COR-L47 (cell line): ENCODE measurements around the gene SCFD2.
"Not testable (repeated sequence)": the region's sequence is repeated elsewhere in the genome, so short reads cannot be mapped to it uniquely, and the experiment has no call there.

Experiments
- DNase-seq: peaks from one replicate; lab custom pipeline; 2025; lab: John Stamatoyannopoulos, UW

Gene SCFD2

DNA sequence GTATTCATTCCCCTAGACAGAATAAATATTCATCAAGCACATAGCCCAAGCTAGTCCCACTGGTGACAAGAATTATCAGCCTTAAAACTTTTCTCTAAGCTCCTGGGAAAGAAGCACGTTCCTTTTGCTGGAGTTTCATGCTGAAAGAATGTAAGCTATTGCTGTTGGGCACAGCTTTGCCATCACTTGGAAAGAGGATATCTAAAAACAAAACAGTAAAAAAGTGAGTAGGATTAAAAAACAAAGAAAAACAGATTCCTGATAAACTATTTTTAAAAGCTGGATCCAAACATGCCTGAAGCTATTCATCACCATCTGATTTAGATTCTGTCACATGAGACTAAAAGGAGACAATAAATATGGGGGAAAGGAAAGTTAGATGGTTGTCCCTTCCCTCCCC, 176.8 kb downstream of the SCFD2 start:
- DNase-seq: no peak

DNA sequence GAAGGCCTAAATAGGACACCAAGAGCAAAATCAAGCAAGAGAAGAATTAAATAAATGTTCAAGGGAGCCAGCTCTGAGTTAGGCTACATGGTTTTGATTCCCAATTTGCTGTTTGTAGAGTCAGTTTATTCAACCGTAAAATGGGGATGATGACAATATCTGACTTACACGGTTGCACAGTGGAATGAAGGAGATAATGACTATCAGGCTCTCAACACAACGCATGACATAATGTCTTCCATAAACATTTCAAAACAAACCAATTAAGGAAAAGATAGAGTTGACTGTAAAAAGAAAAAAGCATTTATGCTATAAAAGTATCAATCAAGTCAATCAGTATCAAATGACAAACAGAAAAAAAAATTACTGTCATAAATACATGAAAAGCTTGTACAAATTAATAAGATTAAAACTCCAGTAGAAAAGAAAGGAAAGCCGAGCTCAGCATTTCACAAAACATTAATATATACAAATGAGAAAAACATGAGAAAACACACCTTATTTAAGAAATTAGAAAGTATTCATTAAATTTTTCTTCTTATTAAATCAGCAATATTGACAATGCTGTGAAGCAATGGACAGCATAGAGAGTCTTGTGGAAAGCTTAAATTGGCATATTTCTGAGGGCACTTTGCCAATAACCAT, 179.0 kb downstream of the SCFD2 start:
- DNase-seq: no peak

DNA sequence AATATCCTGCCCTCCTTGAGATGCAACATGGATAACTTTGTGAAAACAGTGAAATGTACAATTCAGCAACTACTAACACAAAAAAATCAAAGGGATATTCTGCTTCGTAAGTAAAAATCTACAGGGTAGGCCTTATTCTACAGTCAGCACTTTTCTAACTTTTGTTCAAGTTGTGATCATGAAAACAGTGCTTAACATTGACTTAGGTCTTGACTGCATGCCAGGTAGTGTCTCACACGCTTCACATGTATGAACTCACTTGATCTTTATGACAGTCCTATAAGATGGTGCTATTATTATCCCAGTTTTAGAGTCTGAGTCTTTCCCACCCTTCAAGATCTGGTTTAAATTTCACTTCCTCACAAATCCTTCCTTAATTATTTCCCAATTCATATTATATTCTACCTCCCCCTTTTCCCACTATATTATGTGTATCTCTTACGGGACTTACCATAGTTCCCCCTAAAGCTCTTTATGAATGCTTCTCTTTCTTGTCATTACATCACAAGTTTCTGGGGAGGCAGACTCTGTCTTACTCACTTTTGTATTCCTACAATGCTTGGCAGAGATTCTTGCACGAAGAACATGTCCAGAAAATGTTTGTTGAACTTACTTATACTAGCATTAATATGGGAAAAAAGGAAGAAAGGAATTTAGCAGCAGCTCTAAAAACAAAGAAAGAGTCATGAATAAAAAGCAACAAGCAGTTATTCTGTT, 179.8 kb downstream of the SCFD2 start:
- no peak for DNase-seq

DNA sequence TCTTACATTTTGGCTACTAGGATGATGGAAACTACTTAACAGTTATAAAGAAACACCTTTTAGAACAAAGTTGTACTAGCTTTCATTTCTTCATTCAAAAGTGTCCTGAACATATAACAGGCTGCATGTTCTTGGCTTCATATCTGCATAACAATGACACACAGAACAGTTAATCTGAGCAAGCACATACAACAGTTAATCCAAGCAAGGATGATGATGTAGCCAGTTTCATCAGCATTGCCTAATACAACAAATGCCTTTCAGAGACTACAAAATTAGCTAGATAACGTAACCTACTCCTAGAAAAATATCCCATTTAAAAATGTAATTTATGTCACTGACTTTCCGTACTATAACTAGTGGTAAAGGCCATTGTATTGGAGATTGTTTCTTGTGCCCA, 182.1 kb downstream of the SCFD2 start:
- DNase-seq: no peak

DNA sequence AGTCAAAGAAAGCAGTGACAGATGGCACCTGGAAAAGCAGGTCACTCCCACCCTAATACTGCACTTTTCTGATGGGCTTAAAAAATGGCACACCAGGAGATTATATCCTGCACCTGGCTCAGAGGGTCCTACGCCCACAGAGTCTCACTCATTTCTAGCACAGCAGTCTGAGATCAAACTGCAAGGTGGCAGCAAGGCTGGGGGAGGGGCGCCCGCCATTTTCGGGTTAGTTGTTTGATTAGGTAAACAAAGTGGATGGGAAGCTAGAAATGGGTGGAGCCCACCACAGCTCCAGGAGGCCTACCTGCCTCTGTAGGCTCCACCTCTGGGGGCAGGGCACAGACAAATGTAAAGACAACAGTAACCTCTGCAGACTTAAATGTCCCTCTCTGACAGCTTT, 188.1 kb downstream of the SCFD2 start:
- DNase-seq: not testable (repeated sequence)

DNA sequence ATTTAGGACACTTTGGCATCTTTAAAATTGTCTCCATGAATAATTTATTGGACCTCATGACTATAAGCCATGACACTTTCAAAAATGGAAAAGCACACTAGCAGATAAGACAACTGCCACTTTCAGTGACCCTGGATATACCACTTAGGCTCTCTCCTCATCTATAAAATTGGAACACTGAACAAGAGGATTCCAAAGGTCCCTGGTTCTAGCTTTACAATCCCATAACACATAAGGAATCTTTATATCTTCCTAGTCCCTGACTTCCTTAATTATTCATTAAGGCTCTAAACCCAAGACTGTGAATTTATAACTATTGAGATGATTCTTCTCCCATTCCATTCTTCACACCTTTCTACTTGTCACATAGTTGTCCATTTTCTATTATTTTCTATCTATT, 190.2 kb downstream of the SCFD2 start:
- no peak for DNase-seq

DNA sequence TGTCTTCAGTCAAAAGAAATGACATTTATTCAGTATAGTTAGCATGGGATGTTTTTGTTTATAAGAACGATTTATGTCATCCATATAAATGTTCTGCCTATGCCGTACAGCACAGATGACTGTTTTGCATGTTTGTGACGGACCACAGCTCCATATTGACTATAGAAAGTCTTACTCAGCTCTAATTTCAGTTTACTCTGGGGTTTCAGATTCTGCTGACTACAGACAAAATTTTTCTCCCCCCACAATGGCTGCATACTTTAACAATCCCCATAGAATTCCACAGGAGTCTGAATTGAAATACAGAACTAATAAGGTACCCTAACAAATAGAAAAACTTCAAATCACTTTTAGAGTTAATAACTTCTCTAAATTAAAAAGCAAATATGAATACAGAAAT, 191.0 kb downstream of the SCFD2 start:
- DNase-seq: no peak

DNA sequence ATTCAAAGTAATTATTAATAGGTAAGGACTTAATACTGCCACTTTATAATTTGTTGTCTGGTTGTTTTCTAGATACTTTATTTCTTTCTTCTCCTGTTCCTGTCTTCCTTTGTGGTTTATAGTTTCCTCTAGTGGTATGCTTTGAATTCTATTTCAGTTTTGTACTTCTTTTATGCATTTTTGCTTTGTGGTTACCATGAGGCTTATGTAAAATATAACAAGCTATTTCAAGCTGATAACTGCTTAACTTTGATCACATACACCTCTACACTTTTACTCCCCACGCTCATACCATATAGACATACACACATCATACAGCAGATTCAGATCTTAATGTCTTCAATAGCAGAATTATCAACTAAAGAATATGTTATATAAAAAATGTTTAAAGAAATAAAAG, 192.3 kb downstream of the SCFD2 start:
- no peak for DNase-seq

DNA sequence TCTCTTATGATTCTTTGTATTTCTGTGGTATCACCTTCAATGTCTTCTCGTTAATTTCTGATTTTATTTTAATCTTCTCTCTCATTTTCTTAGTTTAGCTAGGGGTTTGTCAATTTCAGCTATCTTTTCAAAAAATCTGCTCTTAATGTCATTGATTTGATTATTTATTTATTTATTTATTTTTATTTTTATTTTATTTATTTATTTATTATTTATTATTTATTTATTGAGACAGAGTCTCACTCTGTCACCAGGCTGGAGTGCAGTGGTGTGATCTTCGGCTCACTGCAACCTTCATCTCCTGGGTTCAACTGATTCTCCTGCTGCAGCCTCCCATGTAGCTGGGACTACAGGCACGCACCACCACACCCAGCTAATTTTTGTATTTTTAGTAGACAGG, 194.1 kb downstream of the SCFD2 start:
- DNase-seq: no peak

DNA sequence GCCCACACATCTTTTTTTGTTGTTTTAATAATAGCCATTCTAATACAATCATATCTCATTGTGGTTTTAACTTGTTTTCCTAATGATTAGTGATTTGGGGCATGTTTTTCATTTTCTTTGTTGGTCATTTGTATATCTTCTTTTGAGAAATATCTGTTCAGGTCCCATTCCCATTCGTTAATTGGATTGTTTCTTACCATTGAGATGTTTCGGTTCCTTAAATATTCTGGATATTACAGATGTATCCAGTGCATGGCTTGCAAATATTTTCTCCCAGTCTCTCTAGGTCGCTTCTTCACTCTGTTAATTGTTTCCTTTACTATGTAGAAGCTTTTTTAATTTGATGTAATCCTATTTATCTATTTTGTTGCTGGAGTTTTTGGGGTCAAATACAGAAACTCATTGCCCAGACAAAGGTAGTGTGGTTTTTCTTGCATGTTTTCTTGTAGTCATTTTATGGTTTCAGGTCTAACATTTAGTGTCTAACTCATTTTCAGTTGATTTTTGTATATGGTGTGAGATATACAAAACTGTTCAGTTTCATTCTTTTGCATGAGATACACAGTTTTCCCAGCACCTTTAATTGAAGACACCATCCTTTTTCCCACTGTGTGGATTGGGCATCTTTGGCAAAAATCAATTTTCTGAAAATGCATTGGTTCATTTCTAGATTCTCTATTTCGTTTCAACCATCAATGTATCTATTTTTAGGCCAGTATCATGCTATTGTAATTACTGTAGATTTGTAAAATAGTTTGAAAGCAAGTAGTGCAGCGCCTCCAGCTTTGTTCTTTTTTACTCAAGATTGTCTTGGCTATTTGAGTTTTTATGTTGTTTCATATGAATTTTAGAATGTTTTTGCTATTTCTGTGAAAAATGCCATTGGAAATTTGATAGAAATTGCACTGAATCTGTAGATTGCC, 195.9 kb downstream of the SCFD2 start:
- DNase-seq: no peak

DNA sequence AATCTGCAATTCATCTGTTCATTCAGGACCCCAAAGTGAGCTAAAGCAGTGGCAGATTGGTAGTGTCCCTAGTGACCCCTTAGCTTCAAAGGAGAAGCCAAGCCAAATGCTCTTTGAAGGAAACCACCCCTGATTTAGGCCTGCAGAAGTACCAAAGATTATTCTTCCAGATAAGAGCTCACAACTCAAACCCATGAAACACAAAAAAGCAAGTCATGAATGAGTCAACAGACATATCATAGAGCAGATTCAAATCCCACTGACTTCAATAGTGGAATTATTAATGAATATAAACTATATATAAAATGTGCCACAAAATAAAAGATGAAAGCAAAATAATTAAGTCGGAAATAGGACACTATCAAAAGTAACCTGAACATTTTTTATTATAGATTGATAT, 197.6 kb downstream of the SCFD2 start:
- no peak for DNase-seq

DNA sequence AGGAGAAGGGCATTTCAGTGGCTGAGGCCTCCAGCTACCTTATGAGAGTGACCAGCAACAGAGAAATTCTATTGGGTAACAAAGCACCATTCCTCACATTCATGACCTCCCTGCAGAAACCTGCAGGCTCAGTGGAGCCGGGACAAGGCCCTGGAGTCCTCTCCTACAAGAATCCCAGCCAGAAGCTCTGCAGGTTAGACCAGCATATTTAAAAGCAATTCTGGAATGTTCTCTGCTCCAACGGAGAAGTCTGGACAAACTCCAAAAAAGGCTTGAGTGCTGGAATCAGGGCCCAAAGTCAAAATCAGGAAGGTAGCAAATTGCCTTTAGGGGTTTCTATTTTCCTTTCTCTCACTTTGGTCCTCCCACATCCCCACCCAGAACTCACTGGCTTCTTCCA, 202.9 kb downstream of the SCFD2 start:
- no peak for DNase-seq

DNA sequence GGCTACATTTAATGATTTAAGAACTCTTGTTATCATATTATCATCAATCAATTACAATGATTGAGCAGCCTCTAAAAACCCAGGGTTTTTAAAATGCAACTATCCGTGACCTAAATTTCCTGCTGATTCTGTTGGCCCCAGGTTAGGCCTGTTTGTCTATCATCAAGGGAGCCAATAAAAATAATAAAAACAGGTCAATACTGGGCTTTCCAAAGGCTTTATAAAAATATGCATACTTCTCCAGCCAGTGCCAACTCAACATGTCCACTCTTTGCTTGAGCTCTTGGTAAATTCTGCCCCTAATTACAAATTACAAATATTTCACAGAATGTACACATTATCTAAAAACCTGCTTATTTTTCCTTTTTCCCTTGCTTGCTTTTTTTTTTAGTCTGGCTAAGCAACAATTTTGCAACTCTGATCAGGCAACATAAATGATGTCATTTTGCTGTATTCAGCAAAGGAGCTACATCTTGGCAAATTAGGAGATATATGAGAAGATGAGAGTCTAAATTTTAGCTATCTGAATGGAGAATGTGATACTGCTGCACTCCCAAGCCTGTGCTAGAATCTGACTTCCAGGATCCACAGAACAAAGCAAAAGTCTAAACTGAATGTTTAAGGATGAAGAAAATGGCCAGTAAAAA, 204.0 kb downstream of the SCFD2 start:
- no peak for DNase-seq

DNA sequence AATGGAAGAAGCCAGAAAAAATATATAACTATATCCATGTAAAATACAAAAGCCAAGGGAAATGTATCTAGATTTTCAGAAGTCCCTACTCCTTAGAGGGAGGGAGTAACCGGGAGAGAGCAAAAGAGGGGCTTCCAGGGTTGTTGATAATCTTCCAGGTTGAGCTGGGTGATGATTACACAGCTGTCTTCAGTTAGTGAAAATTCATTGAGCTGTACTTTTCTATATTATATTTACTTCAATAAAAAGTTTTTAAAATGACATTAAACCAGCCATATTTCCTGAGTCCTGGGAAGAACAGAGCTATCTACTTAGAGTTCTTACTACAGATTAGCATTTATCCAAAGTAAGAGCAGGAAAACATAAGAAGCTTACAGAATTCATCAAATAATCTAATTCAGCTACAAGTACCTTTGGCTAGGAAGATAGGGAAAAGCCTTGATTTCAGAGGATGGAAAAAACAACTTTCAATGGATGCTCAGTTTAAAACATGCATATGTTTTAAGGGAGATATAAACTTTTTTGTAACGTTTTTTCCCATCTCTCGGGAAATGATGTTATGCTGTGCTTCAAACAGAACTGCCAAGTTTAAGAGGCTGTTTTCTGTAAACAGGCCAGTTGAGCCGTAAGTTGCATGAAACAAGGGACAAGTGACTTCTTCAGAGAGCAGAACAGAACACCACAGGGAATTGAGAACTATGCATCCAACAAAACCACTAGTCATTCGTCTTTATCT, 204.6 kb downstream of the SCFD2 start:
- no peak for DNase-seq

DNA sequence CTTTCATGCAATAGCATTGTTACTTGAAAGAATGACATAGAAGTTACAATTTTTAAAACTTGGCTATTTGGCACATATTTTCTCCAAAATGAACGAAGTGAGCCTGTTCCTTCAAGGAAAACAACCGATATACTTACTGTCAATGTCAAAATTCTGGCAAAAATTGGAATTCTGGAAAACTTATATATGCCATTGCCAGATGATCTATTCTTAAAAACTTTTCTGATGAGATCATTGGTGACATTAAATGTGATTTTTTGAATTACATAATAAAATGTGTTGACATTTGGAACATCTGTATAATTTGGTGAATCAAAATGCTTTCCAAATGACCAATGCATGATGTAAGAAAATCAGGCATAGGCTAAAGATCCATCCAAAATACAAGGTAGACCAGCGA, 209.0 kb downstream of the SCFD2 start:
- DNase-seq: no peak

DNA sequence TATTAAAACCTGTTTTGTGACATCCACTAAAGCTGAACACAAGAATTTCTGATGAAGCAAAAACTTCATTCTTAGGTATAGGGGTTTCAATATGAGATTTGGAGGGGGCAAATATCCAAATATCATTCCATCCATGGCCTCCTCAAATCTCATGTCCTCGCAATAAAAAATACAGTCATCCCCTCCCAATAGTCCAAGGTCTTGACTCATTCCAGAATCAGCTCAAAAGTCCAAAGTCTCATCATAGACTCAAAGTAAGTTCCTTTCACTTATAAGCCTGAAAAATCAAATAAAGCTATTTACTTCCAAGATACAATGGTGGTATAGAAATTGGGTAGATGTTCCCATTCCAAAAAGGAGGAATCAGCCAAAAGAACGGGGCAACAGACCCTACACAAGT, 213.4 kb downstream of the SCFD2 start:
- no peak for DNase-seq

DNA sequence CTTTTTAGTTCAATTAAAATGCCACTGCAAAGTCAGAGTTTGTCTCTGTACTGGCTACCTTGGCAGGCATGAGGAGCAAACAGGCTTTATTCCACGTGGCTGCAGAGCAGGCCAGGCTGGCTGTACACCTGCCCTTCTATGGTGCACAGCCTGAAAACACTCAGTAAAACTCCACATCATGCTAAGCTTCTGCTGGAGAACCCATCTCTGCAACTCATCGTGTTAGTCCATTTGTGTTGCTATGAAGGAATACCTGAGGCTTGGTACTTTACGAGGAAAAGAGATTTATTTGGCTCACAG, 214.4 kb downstream of the SCFD2 start:
- no peak for DNase-seq

DNA sequence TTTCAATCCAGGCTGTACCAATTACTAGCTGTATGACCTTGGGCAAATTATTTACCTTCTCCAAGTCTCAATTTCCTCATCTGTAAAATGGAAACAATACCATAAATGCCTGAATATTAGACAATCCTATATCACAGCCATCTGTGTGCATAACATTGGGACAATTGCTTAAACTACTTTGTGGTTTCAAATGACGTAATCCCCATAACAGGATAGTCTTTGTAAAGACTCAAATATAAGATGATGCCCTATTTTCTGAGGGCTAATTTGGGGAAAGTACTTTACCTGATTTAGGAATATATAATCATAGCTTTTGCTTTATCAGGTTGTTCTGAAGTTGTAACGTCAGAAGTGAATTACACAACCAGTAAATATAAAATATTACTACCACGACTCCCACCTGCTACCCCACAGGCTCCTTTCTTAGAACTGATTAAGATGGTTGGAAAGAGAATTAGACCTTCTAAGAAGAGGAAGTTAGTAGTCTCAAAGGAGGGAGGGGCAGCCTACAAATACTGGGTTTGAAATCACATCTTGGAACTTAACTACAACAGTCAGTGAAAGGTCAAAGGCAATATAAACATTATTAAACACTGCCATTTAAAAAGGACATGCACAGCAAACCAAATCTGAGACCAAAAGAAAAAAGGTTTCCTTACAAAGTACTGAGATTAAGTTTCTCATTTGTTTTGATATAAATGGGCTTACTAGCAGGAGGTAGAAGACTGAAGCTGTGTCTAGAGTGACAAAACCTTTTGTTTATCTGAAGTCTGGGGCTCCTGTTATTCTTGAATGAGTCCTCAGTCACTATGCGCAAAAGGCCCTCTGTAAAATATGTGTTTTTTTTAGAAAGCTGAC, 215.0 kb downstream of the SCFD2 start:
- no peak for DNase-seq

DNA sequence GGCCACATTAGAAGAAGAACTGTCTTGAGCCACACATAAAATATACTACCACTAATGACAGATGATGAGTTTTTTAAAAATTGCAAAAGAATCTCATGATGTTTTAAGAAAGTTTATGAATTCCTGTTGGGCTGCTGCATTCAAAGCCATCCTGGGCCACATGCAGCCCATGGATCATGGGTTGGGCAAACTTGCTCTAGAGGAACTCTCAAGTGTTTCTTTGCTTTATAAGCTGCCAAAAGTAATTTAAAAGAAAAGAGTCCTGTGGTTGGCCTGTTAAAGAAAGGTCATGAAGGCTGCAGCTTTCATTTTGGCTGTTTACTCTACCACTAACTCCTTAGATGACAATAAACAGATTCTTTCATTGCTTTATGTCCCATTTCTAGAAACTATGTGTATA, 218.2 kb downstream of the SCFD2 start:
- no peak for DNase-seq

DNA sequence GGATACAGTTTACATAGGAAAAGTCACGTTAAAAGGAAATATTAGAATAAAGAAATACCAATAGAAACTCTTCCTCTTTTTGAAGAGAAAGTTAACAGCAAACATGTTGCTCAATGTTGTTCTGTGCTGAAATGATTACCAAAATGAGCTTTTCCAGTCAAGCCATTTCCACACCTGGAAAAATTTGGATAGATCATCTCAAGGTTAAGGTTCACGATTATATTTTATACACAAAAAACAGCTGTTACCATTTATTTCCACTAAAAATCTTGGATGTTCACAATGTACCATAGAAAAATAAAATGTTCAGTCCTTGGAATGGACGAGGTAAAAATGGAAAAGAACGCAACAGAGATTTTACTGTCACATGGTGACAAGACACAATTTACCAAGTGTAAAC, 218.7 kb downstream of the SCFD2 start:
- DNase-seq: no peak

DNA sequence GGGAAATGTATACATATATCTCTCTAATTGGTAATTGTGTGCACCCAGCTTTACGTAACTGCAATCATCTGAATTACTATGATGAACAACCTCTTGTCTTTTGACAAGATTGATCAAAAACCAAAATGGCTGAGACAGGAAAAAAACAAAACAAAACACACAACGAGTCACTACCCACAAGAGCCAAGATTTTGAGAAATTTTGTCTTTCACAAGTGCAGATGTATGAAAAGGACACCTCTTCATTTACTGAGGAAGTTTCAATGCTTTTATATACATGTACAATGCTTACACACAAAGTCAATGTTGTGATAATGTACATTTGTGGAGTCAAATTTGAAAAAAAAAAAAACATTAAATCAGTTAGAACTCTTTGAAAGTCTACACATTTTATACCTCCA, 224.6 kb downstream of the SCFD2 start:
- DNase-seq: no peak
